HG03432 (cell line): ENCODE data around the gene ST6GALNAC3.

Source experiments
- ATAC-seq: cut with Tn5 transposase; IDR thresholded peaks from one replicate; pipeline ENCODE4 v1.9.1; 2021; ENCODE audit warnings: mild to moderate bottlenecking, moderate library complexity; ENCODE audit not compliant: unreplicated experiment

ST6GALNAC3 gene

DNA sequence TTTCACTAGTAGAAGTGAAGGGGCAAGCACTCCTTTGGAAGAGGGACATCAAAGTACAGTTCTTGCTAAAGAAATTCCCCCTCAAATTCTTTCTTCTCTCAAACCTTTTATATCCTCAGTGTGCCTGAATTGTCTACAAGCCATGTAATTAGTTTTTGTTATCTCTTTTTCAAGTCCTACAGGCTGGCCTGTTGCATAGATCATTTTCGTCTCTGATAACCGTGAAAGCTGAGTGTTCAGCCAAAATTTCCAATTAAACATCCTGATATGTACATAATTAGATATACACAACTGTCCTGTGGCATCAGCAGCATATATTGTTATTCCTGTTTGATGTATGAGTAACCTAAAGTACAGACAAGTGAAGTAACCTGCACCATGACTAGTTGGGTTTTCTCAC lies 417.2 kb downstream of the ST6GALNAC3 start:
- ATAC-seq: no peak

DNA sequence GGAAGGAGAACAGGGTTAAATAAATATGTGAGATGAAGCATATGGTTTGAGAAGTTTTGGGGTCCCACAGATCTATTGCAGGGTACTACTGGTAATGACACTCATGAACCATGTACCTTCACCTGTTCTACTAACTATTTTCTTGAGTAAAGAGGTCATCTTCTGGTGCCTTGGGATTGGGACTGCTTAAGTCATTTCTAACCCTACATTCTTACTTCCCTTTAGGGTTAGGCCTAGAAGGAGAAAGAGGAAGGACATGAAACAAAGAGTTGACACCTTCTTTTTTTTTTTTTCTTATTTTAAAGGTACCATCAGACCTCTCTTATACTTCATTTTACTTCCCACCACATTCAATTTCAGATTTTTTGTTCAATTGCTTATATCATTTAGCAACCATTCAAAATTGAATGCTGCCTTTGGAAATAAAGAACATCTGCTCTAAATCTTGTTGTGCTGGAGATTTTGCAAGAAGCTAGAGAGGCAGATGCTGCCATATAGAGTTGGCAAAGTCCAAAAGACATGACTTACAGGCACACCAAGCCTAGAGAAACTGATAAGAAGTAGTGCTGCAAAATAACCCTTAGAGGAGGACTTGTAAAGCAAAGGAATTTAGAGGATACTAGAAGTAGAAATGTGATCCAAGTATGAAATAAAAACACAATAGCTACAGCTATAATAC lies 418.3 kb downstream of the ST6GALNAC3 start:
- no peak for ATAC-seq

DNA sequence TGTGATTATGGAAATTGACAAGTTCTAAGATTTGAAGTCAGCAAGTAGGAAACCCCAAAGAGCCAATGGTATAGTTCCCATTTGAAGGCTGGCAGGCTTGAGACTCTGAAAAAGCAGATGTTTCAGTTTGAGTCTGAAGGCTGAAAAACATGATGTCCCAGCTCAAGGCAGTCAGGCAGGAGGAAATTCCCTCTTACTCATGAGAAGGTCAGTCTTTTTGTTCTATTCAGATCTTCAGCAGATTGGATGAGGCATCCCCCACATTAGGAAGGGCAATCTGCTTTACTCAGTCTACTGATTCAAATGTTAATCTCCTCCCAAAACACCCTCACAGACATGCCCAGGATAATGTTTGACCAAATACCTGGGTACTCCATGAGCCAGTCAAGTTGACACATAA lies 420.3 kb downstream of the ST6GALNAC3 start:
- ATAC-seq: peak; percentile 97

DNA sequence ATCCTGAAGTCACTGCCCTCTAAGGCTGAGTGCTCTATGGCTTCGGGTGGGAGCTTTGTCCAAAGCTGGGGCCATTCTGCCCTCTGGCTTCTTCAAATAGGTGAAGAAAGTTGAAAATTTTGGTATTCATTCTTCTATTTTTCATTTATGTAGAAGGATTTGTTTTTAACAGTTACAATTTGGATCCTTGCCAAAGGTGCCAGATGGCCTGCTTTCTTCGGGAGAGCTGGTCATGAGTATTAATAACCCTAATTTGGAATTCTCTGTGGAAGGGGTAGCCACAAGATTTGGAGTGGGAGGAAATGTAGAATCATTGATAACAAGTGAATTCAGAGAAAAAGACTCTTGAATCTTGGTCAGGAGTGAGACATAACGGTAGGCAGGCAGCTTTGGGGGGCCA lies 422.3 kb downstream of the ST6GALNAC3 start:
- no peak for ATAC-seq

DNA sequence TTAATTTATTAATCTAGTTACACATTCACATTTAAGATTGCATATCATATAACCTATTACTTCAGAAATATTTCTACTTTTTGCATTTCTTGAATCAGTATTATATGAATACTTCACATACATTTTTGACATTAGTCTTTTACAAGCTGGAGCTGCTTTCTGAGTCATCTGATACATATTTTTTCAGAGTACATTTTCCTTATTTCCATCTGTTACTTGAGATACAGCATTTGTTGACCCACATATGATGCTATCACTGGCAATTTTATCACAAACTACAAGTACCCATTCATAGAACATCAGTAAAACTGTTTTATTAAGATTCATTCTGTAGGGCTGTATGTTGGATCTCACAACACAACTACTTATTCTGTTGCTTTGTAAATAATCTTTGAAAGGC lies 425.6 kb downstream of the ST6GALNAC3 start:
- ATAC-seq: no peak

DNA sequence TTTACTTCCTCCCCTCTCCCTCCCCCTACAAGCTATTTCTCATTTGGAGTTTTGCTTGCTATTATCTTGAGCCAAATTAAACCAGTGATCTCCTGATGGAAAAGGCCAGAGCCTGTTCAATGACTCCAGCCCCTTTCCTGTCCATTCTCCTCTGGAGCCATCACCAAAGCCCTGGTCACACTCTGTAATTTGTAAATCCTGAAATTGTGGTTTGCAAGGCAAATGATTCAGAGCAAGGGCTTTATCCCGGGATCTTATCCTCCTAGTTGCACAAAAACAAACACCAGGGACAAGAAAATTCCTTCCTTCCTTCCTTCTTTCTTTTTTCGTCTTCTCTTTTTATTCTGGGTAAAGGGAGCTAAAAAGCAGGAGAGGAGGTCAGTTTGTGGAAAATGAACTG lies 426.6 kb downstream of the ST6GALNAC3 start:
- ATAC-seq: no peak

DNA sequence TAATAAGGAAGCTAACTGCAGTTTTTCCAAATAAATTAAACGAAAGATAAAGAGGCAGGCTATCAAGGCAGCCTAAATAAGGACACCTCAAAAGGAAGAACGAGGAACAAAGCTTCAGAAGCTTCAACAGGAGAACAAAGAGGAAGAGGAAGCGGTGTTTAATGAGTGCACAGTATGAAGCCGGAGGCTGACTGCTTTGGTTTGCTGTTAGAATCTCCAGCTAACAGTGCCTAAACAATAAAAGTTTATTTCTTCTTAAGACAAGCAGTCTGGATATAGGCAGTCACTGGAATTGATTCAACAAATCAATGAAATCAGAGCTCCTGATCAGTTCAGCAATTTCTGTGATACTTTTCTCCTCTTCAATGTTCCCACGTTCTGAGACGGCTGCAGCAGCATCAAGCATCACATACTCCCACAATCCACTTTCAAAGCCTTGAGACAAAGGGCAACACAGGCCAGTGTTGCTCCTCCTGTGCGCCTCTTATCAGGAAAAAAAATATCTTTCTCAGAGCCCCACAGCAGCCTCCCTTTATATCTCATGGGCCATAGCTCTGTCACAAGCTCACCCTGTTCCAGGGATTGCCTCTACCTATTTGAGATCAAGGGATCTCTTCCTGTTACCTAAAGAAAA lies 427.2 kb downstream of the ST6GALNAC3 start:
- ATAC-seq: no peak

DNA sequence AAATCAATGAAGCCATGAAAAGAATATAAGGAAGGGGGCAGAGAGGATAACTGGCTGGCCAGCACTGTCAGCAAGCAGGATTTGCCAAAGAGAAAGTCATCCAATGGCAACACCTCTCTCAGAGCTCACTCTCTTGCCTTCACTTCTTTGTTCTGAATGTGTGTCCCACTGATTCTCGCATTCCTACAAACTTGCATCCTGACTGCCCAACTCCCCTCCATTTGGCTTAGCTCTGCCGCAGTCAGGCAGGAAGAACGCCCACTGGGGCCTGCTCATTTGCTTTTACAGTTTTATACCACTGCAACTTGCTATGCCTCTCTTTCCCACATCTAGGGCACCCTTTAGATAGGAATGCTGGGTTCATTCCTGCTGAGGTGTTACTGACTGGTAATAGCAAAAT lies 428.6 kb downstream of the ST6GALNAC3 start:
- ATAC-seq: no peak

DNA sequence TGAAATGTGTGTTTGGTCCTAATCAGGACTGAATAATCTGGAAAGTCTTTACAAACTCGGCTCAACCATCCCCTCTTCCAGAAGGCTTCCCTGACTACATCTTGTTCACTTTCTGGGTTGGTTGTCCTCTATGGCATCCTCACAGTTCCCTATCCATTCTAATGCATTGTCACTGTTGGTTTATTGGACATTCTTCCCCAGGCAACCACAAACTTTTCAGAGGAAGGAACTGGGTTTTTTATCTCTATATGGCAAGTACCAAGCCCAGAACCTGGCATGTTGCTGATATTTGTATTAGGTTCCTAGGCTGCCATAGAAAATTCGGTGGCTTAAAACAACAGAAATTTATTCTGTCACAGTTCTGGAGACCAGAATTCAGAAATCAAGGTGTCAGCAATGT lies 429.2 kb downstream of the ST6GALNAC3 start:
- no peak for ATAC-seq

DNA sequence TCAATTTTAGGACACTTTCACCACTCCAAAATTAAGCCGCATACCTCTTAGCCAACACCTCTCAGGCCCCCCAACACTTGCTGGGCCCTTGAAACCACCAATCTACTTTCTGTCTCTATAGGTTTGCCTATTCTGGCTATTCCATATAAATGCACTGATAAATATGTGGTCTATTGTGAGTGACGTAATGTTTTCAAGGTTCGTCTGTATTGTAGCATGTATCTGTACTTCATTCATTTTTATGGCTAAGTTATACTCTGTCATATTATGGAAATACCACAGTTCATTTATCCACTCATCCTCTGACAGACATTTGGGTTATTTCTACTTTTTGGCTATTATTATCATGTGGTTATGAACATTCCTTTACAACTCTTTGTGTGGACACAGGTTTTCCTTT lies 432.8 kb downstream of the ST6GALNAC3 start:
- no peak for ATAC-seq

DNA sequence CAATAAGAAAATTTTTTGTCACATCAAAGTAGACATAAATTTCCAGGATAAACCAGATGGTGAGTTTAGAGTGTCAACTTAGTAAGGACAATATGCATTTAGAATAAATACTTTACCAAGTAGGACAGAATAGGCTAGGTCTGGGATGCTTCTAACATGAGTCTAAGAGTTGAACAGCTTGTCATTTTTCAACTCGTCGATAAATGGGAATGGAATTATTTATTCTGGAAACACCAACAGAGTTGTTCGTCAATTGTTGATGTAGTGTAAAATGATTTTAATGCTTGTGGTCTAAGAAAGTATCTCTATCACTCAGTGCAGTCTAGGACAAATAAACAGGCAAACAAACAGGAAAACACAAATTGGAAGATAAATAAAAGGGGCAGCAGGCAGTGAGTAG lies 434.3 kb downstream of the ST6GALNAC3 start:
- no peak for ATAC-seq

DNA sequence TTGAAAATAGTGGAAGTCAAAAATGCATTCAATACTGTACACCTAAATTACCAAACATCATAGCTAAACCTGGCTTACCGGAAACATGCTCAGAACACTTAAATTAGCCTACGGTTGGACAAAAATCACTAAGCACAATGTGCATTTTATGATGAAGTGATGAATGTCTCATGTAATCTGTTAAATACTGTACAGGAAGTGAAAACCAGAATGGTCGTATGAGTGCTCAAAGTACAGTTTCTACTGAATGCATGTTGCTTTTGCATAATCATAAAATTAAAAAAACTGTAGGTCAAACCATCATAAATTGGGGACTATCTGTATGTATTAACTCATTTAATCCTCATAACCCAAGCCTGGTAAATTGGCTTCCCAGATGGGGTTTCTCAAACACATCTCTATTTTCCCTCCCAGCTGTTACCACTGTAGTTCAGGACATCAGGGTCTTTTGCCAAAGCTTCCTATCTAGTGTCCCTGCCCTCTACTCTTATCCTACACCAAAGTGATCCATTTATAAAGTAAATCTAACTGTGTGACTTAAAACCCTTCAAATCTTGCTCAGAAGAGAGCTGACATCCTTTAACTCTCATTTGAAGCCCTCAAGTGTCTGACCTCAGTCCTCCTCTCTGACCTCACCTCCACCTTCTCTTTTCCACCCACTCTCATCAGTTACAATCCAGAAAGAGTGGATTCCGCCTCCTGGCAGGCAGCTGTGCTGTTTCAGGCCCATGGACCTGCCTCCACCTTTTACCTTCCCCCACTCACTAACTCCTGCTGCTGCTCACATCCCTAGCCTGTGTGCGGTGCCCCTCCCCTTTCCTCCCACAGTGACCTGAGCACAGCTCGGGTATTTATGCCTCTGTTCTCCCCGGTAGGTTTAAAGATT lies 436.4 kb downstream of the ST6GALNAC3 start:
- ATAC-seq: no peak

DNA sequence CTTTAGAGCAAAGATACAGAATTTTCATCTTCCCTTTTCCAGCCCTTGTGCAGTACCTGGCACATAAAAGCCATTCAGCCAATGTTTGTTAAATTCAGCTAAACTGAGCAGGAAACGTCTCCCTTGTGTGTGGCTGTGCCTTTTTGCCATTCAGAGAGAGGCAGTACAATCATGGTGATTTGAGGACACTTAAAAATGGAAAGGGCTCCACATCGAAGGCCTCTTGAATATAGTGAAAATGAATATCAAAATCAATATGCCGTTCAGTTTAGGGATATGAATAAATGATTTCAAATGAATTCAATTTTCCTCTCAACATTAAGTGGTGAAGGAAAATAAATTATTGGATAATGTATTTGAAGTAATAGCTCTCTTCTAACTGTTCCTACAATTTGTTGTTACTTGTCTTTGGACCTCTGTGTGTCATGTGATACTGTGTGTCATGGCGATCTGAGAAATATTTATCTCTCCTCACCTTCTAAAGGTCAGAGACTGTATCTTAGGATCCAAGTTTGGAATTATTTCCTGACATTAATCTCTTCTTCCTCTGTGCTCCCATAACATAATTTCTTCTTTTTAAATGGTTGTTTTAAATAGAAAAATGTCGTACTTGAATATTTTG lies 437.1 kb downstream of the ST6GALNAC3 start:
- no peak for ATAC-seq

DNA sequence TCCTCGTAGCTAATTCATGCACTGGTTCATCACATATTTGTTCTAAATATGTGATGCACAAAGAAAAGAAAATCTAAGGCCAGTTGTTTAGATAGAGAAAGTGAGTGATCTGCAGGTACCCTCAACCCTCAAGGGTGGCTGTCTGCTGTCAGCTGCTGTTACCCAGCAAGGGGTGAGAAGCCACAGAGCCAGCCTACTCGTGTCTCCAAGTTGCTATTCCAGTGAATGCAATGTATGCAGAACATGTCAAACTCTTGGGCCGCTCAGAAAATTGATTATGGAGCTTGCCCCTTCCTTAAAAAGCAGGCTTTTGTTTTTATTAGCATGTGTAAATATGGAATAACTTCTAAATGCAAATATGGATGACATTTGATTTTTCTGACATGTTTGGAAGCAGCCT lies 456.4 kb downstream of the ST6GALNAC3 start:
- ATAC-seq: no peak

DNA sequence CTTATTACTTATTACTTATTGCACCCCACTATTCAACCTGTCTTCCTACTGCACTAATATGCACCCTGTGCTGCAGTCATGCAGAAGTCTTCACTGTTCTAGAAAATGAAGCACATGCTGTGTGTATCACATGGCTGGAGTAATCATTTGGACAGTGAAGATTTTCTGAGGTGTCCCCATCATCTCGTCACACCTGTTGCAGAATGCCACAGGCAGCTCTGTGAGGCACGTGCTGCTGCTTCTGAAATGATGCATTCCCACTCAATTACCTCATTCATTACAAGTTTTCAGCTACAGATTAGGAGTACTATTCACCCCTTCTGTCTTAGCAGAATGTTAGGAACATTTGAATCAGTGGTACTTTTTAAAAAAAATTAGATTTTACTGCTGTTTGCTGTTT lies 467.1 kb downstream of the ST6GALNAC3 start:
- ATAC-seq: no peak

DNA sequence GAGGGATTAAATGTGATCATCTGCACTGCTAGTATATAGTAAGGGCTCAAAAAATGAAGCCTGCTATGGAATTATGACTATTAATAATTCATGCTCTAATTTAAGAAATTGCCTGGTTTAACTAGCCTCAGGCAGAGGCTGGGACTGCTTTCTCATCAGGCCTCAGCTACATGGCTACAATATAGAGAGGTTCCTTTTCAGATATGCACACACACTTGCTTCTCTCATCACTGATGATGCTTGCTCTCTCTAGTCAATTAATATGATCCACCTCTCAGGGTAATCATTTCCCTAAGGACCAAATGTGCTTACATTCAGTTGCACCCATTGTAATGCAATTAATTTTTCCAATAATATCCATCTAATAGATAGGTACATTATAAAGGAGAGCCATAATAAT lies 467.8 kb downstream of the ST6GALNAC3 start:
- no peak for ATAC-seq

DNA sequence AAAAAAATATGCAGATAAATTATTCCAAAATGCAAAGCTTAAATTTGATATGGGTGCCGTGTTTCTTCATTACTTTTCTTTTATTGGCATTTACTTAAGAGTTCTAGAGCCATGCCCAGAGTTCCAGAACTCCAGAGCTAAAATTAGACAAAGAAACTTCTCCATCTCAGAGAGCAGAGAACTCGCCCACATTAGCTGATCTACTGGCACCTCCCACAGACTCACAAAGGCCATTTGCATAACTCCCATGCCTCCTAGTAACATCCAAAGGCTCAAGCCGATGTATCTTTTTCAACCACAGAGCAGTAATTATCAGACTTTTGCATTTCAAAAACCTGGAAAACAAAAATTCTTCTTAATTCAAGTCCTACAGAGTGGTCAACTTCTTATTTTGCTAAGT lies 468.9 kb downstream of the ST6GALNAC3 start:
- no peak for ATAC-seq

DNA sequence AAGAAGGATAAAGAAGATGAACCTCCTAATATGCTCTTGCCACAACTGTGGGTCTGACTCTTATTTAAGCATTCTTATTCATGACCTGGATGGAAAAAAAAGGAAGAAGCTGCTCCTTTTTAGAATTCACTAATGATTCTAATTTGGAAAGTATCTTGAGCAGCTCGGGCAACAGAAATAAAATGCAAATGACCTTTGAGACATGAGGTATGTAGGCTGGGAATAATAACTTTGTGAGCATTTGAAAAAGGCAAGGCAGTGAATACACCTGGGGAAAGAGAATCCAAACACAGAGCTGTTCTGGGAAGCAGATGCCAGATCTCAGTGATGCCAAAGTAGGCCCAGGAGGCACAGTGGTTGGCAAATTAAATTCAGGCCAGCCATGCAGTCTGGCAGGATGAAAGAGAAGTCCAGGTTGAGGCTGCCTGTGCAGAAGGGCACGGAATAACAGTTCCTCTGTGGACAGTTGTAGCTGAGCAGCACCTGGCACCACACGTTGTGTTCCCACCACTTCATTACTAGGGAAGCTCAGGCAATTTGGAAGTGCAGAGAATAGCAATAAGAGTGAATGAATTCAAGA lies 471.9 kb downstream of the ST6GALNAC3 start:
- ATAC-seq: no peak

DNA sequence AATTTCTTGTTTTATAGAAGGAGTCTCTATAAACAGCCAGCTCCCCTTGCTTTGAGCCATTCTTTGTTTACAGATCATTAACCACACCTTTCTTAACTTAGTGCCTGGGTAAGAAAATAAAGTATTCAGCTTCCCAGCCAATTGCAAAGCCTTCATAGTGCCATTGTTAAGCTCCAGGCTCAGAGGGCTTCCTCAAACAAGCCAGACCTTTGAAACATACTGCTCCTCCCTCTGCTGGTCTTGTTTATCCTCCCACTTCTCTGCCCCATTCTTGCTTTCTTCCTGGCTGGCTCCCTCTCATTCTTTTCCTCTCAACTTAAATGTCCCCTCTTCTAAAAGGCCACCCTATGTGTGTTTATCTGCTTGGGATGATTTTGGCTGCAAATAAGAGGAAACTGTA lies 473.4 kb downstream of the ST6GALNAC3 start:
- no peak for ATAC-seq

DNA sequence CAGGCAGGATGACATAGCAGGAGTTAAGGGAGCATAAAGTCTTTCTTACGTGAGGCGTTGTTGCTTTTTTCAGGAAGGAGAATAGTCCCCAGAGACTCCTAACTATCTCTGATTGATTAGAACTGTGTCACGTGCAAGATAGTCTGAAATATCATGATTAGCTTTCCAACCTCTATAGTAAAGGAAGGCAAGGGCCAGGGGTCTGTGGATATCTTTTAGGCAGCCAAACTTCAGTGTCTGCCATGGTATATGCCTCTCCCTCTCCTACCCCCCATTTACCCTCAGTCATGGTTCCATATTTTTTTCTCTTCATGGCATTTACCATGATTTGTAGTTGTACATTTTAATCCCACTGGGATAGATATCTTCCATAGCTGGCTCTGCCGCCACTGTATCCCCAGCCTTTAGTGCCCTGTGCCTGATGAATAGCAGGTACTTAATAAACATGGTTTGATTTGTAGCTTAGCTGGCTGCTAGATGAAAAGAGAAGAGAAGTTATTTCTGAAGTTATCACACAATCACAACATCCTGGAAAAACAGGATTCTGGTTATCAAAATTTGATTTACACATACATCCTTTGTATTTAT lies 474.1 kb downstream of the ST6GALNAC3 start:
- no peak for ATAC-seq

DNA sequence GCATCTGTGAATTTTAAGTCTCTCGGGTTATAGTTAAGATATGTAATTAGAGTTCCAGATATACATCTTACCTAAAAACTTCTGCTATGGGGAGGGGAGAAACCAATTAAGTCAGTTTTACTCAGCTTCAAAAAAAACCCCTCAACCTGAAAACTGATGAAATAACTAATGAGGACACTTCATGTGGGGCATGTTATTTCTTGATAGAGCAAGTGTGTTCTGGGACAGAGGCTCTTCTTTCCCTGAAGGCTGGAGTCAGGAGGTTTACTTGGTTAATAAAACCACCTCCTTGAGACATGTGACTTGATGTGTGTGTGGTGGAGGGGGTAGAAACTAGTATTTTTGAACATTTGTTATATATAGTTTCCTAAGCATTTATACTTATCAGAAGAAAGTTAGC lies 479.7 kb downstream of the ST6GALNAC3 start:
- ATAC-seq: no peak
